HG03378 (cell line): ENCODE measurements around the gene RTTN.

ENCODE experiments used
- ATAC-seq: cut with Tn5 transposase; IDR thresholded peaks from one replicate; pipeline ENCODE4 v1.9.1; 2021; ENCODE audit warnings: mild to moderate bottlenecking, moderate library complexity; ENCODE audit not compliant: unreplicated experiment

RTTN gene

GRCh38 chr18:70036771-70037347 lies 168.6 kb downstream of the RTTN start:
- ATAC-seq, result peak; percentile 99

- no peak for ATAC-seq
Measured at GRCh38 chr18:70036168-70036567, 169.3 kb downstream of the RTTN start.

- ATAC-seq, result no peak
Measured at GRCh38 chr18:70031221-70031620, 174.3 kb downstream of the RTTN start.

- ATAC-seq, result no peak
Measured at GRCh38 chr18:70030728-70031127, 174.8 kb downstream of the RTTN start.

- ATAC-seq, result peak; percentile 84
Measured at GRCh38 chr18:70029163-70029562, 176.3 kb downstream of the RTTN start.

- peak; percentile 60 for ATAC-seq
Measured at GRCh38 chr18:70028734-70029133, 176.8 kb downstream of the RTTN start.

GRCh38 chr18:70028084-70028483 lies 177.4 kb downstream of the RTTN start:
- no peak for ATAC-seq

GRCh38 chr18:70025580-70025979 lies 179.9 kb downstream of the RTTN start:
- no peak for ATAC-seq

GRCh38 chr18:70024829-70025228 lies 180.7 kb downstream of the RTTN start:
- ATAC-seq, result no peak

- ATAC-seq, result no peak
Measured at GRCh38 chr18:70024093-70024492, 181.4 kb downstream of the RTTN start.

GRCh38 chr18:70022636-70023035 lies 182.9 kb downstream of the RTTN start:
- ATAC-seq, result no peak

- no peak for ATAC-seq
Measured at GRCh38 chr18:70021498-70021897, 184.0 kb downstream of the RTTN start.

GRCh38 chr18:70021043-70021442 lies 184.4 kb downstream of the RTTN start:
- ATAC-seq, result no peak

- ATAC-seq, result no peak
Measured at GRCh38 chr18:70019991-70020390, 185.5 kb downstream of the RTTN start.

- no peak for ATAC-seq
Measured at GRCh38 chr18:70019136-70019535, 186.4 kb downstream of the RTTN start.

GRCh38 chr18:70015127-70015526 lies 190.4 kb downstream of the RTTN start:
- no peak for ATAC-seq

- ATAC-seq, result no peak
Measured at GRCh38 chr18:70005580-70005979, 199.9 kb downstream of the RTTN start.

GRCh38 chr18:70004696-70005095 lies 200.8 kb downstream of the RTTN start:
- ATAC-seq, result no peak

- no peak for ATAC-seq
Measured at GRCh38 chr18:69999656-70000055, 205.8 kb downstream of the RTTN start.

GRCh38 chr18:69998523-69998987 lies 206.9 kb downstream of the RTTN start:
- ATAC-seq, result no peak

GRCh38 chr18:69996951-69997798 lies 208.3 kb downstream of the RTTN start:
- no peak for ATAC-seq

- no peak for ATAC-seq
Measured at GRCh38 chr18:69996417-69996816, 209.1 kb downstream of the RTTN start.
